GM23338 (cell line): ENCODE data around the gene ALG5. TPM values are rescaled to one million over a fixed set of nuclear protein-coding genes. Genes with fewer than 3 reads are reported as not detected.

Source experiments
- ATAC-seq: fragments of 200-7000 bp; cut with Tn5 transposase; 3 replicates; pipeline ENCODE4 v1.9.1; 2020
- DNase-seq: peaks from one replicate; pipeline ENCODE4 v3.0.0-alpha.2; 2015; ENCODE audit warnings: low spot score
- H2AFZ ChIP-seq: fragments of 200-600 bp; sonication (generic); 2 replicates; pipeline ENCODE4 v1.8.0; 2016; ENCODE audit warnings: antibody characterized with exemption, mild to moderate bottlenecking, moderate library complexity
- H3F3A ChIP-seq: fragments of 200-600 bp; sonication (generic); replicated peaks from 2 replicates; pipeline ENCODE4 v1.8.0; 2017; ENCODE audit warnings: antibody characterized with exemption, mixed run types, low read depth
- H3K27ac ChIP-seq: fragments of 200-600 bp; sonication (generic); 2 replicates; pipeline ENCODE4 v1.6.1; 2016; ENCODE audit warnings: low read depth
- H3K27me3 ChIP-seq: fragments of 200-600 bp; sonication (generic); 2 replicates; pipeline ENCODE4 v1.8.0; 2016; ENCODE audit warnings: mild to moderate bottlenecking, mixed run types, moderate library complexity; ENCODE audit not compliant: insufficient read depth
- H3K36me3 ChIP-seq: fragments of 200-600 bp; sonication (generic); 2 replicates; pipeline ENCODE4 v1.8.0; 2016; ENCODE audit warnings: mild to moderate bottlenecking; ENCODE audit not compliant: insufficient read depth
- H3K4me1 ChIP-seq: fragments of 200-600 bp; sonication (generic); 2 replicates; pipeline ENCODE4 v1.8.0; 2016; ENCODE audit warnings: mild to moderate bottlenecking, moderate library complexity; ENCODE audit not compliant: insufficient read depth
- H3K4me2 ChIP-seq: fragments of 200-600 bp; sonication (generic); 2 replicates; pipeline ENCODE4 v1.7.1; 2017; ENCODE audit warnings: mixed run types
- H3K4me3 ChIP-seq: fragments of 200-600 bp; sonication (generic); 2 replicates; pipeline ENCODE4 v1.6.1; 2016; ENCODE audit warnings: mixed run types
- H3K79me2 ChIP-seq: fragments of 200-600 bp; sonication (generic); replicated peaks from 2 replicates; pipeline ENCODE4 v1.8.0; 2017; ENCODE audit warnings: mild to moderate bottlenecking; ENCODE audit not compliant: insufficient read depth
- H3K9me2 ChIP-seq: fragments of 200-600 bp; sonication (generic); 2 replicates; pipeline ENCODE4 v1.8.0; 2017; ENCODE audit not compliant: insufficient read depth
- H4K20me1 ChIP-seq: fragments of 200-600 bp; sonication (generic); replicated peaks from 2 replicates; pipeline ENCODE4 v1.8.0; 2017; ENCODE audit warnings: mild to moderate bottlenecking; ENCODE audit not compliant: insufficient read depth
- H3K27ac Mint-ChIP-seq: 2 replicates; pipeline ENCODE4 v1.8.0; 2020; ENCODE audit warnings: inconsistent platforms, mild to moderate bottlenecking, moderate library complexity, mixed read lengths
- H3K27me3 Mint-ChIP-seq: 3 replicates; pipeline ENCODE4 v1.8.0; 2022; ENCODE audit warnings: low read depth, mild to moderate bottlenecking, moderate library complexity, mixed read lengths, inconsistent platforms; ENCODE audit not compliant: insufficient read depth, poor library complexity
- H3K36me3 Mint-ChIP-seq: 3 replicates; pipeline ENCODE4 v1.8.0; 2021; ENCODE audit warnings: low read depth, mild to moderate bottlenecking, inconsistent platforms, moderate library complexity, mixed read lengths
- H3K4me1 Mint-ChIP-seq: 3 replicates; pipeline ENCODE4 v1.8.0; 2020; ENCODE audit warnings: mild to moderate bottlenecking, inconsistent platforms, mixed read lengths
- H3K4me3 Mint-ChIP-seq: 3 replicates; pipeline ENCODE4 v1.8.0; 2021; ENCODE audit warnings: moderate library complexity, mild to moderate bottlenecking, inconsistent platforms, mixed read lengths
- H3K9me3 Mint-ChIP-seq: 3 replicates; pipeline ENCODE4 v1.8.0; 2020; ENCODE audit warnings: moderate library complexity, mild to moderate bottlenecking, inconsistent platforms, mixed read lengths
- CREB1 ChIP-seq: fragments of 250-450 bp; sonication (Bioruptor Pico); IDR thresholded peaks from 2 replicates; pipeline ENCODE4 v1.5.0; 2020; ENCODE audit warnings: low read depth, mild to moderate bottlenecking, moderate library complexity
- CTCF ChIP-seq, 2 experiments: fragments of 200-600 bp in 1 of 2; sonication (generic) in 1 of 2; conservative IDR thresholded peaks; 2 replicates each; pipeline versions ENCODE4 v1.5.1 to v1.6.1; 2016 to 2017; ENCODE audit warnings: antibody characterized with exemption in 2 of 2, low read depth in 2 of 2, mild to moderate bottlenecking in 2 of 2, moderate library complexity in 1 of 2
- ETS1 ChIP-seq: IDR thresholded peaks from 2 replicates; pipeline ENCODE4 v1.6.1; 2016; ENCODE audit warnings: antibody characterized with exemption
- EZH2 ChIP-seq: fragments of 200-600 bp; sonication (generic); IDR thresholded peaks from one replicate; pipeline ENCODE4 v1.8.0; 2017; ENCODE audit warnings: antibody characterized with exemption, mild to moderate bottlenecking, low read depth; ENCODE audit not compliant: unreplicated experiment
- EZH2phosphoT487 ChIP-seq: fragments of 200-600 bp; sonication (generic); IDR thresholded peaks from one replicate; pipeline ENCODE4 v1.8.1; 2018; ENCODE audit warnings: antibody characterized with exemption; ENCODE audit not compliant: unreplicated experiment
- JUNB ChIP-seq: IDR thresholded peaks from one replicate; pipeline ENCODE4 v1.6.1; 2016; ENCODE audit warnings: antibody characterized with exemption; ENCODE audit not compliant: unreplicated experiment
- NANOG ChIP-seq: IDR thresholded peaks from 2 replicates; pipeline ENCODE4 v1.6.1; 2016; ENCODE audit warnings: antibody characterized with exemption, borderline replicate concordance
- REST ChIP-seq: IDR thresholded peaks from one replicate; pipeline ENCODE4 v1.6.1; 2018; ENCODE audit warnings: antibody characterized with exemption; ENCODE audit not compliant: unreplicated experiment
- STAT1 ChIP-seq: IDR thresholded peaks from one replicate; pipeline ENCODE4 v1.6.1; 2016; ENCODE audit warnings: antibody characterized with exemption; ENCODE audit not compliant: unreplicated experiment
- ZNF331 ChIP-seq: fragments of 250-450 bp; sonication (Bioruptor Pico); IDR thresholded peaks from 2 replicates; pipeline ENCODE4 v1.5.0; 2020; ENCODE audit warnings: low read depth, mild to moderate bottlenecking, moderate library complexity
- ZNF462 ChIP-seq: fragments of 250-450 bp; sonication (Bioruptor Pico); IDR thresholded peaks from 2 replicates; pipeline ENCODE4 v1.5.0; 2020; ENCODE audit warnings: mild to moderate bottlenecking, moderate library complexity
- polyA plus RNA-seq: library from polyadenylated mRNA; unstranded; fragments of >200 nt; fragmentation: Nextera tagmentation; extraction: Ambion mirVana; gene quantifications from 2 replicates; pipeline ENCODE4 v1.2.1, GENCODE V29; 2016
- total RNA-seq: library from RNA; depleted of rRNA; stranded (reverse); fragments of >200 nt; shearing (Covaris generic); gene quantifications from 2 replicates; pipeline ENCODE4 v1.2.3, GENCODE V29; 2014

The ALG5 gene
- total and polyA plus RNA-seq, 2 experiments from 2014 or later: 15.6 to 34.0 TPM

GRCh38 chr13:36924001-36924400 is 75.1 kb downstream of the ALG5 start:
- no peak overlapping the region for H3K4me3 Mint-ChIP-seq
- Histone ChIP-seq H3K4me2 (no peak overlapping the region), H3K27me3 (peaks cover 20% of the 10 kb centered on the region), H3K4me1 (peaks cover 6% of the 10 kb centered on the region; the same call in 1 of the 2 replicates), H2AFZ (no peak overlapping the region), H3K9me2 (no peaks in the 10 kb centered on the region), H4K20me1 (no peaks in the 10 kb centered on the region; the same call in 1 of the 2 replicates), H3K79me2 (no peaks in the 10 kb centered on the region), H3K27ac (no peak overlapping the region), H3K4me3 (no peak overlapping the region), H3F3A (peaks cover 12% of the 10 kb centered on the region; the same call in 1 of the 2 replicates), H3K36me3 (no peaks in the 10 kb centered on the region)
- TF ChIP-seq STAT1 (no peak), CTCF (conservative IDR thresholded peaks at IDR 0.05; ENCODE audit: low read depth in 2 of 2) (no peak), ETS1 (no peak), REST (no peak), EZH2phosphoT487 (no peak), CREB1 (no peak), ZNF462 (no peak), JUNB (no peak), NANOG (no peak), EZH2 (no peak), ZNF331 (CRISPR knock-in tag) (no peak)
- no peaks in the 10 kb centered on the region for H3K36me3 Mint-ChIP-seq
- H3K27ac Mint-ChIP-seq: no peak overlapping the region
- no peak for DNase-seq
- H3K27me3 Mint-ChIP-seq: peaks cover 10% of the 10 kb centered on the region
- ATAC-seq: no peak
- H3K4me1 Mint-ChIP-seq: peaks cover 2% of the 10 kb centered on the region; the same call in 2 of the 3 replicates
- H3K9me3 Mint-ChIP-seq: no peaks in the 10 kb centered on the region
